ENCODE data around the gene U2AF2. TPM values are rescaled to one million over a fixed set of nuclear protein-coding genes. Genes with fewer than 3 reads are reported as not detected.
A peak's percentile ranks its signal among the peaks of the same experiment; 100 is the strongest.

U2AF2 gene
- total and polyA plus RNA-seq, 9 of the 15 experiments (the other 6 are each of a cell fraction or from before 2014, with no cell fraction given), result 3.0 to 331 (median 157) TPM

- TF ChIP-seq ZFX (CRISPR knock-in tag; IDR thresholded peaks at IDR 0.05) (peak; percentile 11; the same call in 1 of the 2 replicates), MBD2 (IDR thresholded peaks at IDR 0.05; ENCODE audit: borderline replicate concordance, low read depth) (no peak; the same call in 1 of the 2 replicates), PHF8 (IDR thresholded peaks at IDR 0.05; ENCODE audit: borderline replicate concordance, low read length) (peak; percentile 11; the same call in 1 of the 2 replicates), ETS1 (conservative IDR thresholded peaks at IDR 0.05; ENCODE audit: control insufficient read depth, low read depth, low read length) (0 out of 2 replicates have a peak, but pooled peaks have one; percentile 18), ZNF695 (CRISPR knock-in tag; IDR thresholded peaks at IDR 0.05) (no peak), HNRNPLL (IDR thresholded peaks at IDR 0.05; ENCODE audit: low read depth, low read length, poor library complexity, severe bottlenecking) (no peak), NEUROD1 (IDR thresholded peaks at IDR 0.05; ENCODE audit: borderline replicate concordance, low read depth, low read length, partially characterized antibody) (no peak), MCM2 (IDR thresholded peaks at IDR 0.05; ENCODE audit: low read depth) (no peak), CHCHD3 (CRISPR knock-in tag; IDR thresholded peaks at IDR 0.05) (no peak), ZKSCAN1 (IDR thresholded peaks at IDR 0.05; ENCODE audit: low read depth, low read length) (no peak), GTF2B (IDR thresholded peaks at IDR 0.05; ENCODE audit: extremely low read depth, insufficient read length) (no peak), RBM25 (IDR thresholded peaks at IDR 0.05; ENCODE audit: low read depth, low read length, severe bottlenecking) (no peak), HDGF (IDR thresholded peaks at IDR 0.05) (no peak), XRCC3 (IDR thresholded peaks at IDR 0.05) (no peak), NRF1 (conservative IDR thresholded peaks at IDR 0.05 in 1 of 2, IDR thresholded peaks at IDR 0.05 in 1 of 2) (no peak), TCF3 (CRISPR knock-in tag; IDR thresholded peaks at IDR 0.05) (no peak), FUS (optimal IDR thresholded peaks at IDR 0.05; ENCODE audit: low read depth, low read length) (no peak), GTF2A2 (tag; IDR thresholded peaks at IDR 0.05) (no peak), GATAD2A (IDR thresholded peaks at IDR 0.05) (no peak), SNIP1 (IDR thresholded peaks at IDR 0.05; ENCODE audit: low read depth) (no peak), GTF2E2 (tag; IDR thresholded peaks at IDR 0.05) (no peak), ARID2 (IDR thresholded peaks at IDR 0.05) (no peak), RBM22 (IDR thresholded peaks at IDR 0.05; ENCODE audit: low read depth, low read length, poor library complexity, severe bottlenecking) (peak; percentile 23), MCM7 (IDR thresholded peaks at IDR 0.05) (no peak), PYGO2 (tag; IDR thresholded peaks at IDR 0.05) (no peak), RBBP5 (IDR thresholded peaks at IDR 0.05; ENCODE audit: borderline replicate concordance, insufficient read depth, low read length, poor library complexity, severe bottlenecking) (peak; percentile 9), ZNF444 (CRISPR knock-in tag; IDR thresholded peaks at IDR 0.05) (no peak), ZNF584 (CRISPR knock-in tag; IDR thresholded peaks at IDR 0.05; ENCODE audit: low read depth) (no peak), HDAC6 (IDR thresholded peaks at IDR 0.05; ENCODE audit: low read depth, low read length) (no peak), SRSF3 (IDR thresholded peaks at IDR 0.05; ENCODE audit: insufficient read depth, low read length) (no peak), ZKSCAN3 (CRISPR knock-in tag; IDR thresholded peaks at IDR 0.05) (no peak), ZNF408 (CRISPR knock-in tag; IDR thresholded peaks at IDR 0.05; ENCODE audit: low read depth) (no peak)
Measured at GRCh38 chr19:55643887-55644176, 11.0 kb upstream of the U2AF2 start (continued).

Measured in K562 (cell line).